NCI-H1105 (cell line): ENCODE data around the gene ZSWIM7.

Experiments
- DNase-seq: peaks from one replicate; lab custom pipeline; 2025; lab: John Stamatoyannopoulos, UW

The ZSWIM7 gene, protein sequence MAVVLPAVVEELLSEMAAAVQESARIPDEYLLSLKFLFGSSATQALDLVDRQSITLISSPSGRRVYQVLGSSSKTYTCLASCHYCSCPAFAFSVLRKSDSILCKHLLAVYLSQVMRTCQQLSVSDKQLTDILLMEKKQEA

GRCh38 chr17:15999141-15999973 is at the start of gene ZSWIM7, which contains the start of gene TTC19:
TSS of gene ZSWIM7 (minus strand) at chr17:15999704. CDS start at chr17:15999594, 110 bp downstream.
TSS of gene TTC19 (plus strand) at chr17:15999824. CDS start at chr17:15999849, 25 bp downstream.
- DNase-seq = peak; percentile 98

GRCh38 chr17:16048811-16049449 is 49.4 kb upstream of the ZSWIM7 start:
- DNase-seq = no peak

DNA sequence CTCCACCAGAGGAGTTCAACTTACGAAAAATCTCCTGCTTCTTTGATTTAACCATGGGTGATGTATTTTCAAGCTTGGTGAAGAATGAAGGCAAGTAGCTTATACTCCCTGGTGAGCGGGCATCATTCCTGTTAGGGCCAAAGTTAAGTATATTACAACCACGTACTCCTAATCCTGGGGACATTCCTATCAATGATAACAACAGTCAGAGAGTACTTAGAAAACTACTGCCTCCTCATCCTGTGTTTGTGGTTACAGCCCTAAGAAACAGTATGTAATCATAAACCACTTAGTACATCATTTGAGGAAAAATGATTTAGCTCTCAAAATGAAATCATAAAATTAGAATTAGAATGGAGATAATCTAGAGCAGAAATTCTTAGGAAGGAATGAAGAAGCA is 47.5 kb upstream of the ZSWIM7 start:
- no peak for DNase-seq

DNA sequence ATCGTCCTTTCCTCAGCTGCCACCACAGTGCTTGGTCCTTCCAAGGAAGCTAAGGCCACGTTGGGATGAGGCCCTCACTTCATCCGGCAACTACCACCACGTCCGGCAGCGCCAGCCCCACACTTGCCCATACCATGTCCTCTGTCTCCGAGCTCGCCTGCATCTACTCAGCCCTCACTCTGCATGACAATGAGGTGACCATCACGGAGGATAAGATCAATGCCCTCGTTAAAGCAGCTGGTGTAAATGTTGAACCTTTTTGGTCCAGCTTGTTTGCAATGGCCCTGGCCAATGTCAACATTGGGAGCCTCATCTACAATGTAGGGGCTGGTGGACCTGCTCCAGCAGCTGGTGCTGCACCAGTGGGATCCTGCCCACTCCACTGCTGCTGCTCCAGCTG is 45.0 kb upstream of the ZSWIM7 start:
- DNase-seq = no peak

DNA sequence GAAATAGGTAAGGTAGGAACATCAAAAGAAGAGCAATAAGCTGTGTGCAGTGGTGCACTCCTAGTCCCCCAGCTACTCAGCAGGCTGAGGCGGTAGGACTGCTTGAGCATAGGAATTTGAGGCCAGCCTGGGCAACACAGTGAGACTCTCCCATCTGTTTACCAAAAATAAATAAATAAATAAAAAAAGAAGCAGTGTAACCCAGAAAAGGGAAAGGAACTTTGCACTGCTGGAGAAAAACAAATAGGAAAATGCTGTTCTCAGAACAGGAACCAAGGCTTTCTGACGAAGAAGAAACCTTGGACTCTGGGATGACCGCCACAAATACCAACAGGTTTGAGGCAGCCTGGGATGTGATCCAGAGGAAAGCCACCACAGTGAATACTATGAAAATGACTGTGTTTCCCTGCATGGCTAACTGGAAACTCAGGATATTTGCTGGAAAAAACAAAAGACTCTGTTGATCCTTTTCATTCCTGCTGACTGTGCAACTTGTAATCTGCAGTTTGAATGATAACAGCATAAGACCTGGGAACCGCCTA is 41.3 kb upstream of the ZSWIM7 start:
- DNase-seq = no peak

- DNase-seq = no peak
These were observed 38.1 kb upstream of the ZSWIM7 start for GRCh38 chr17:16037636-16038035.

GRCh38 chr17:16036261-16036660 is 36.8 kb upstream of the ZSWIM7 start:
- no peak for DNase-seq

DNA sequence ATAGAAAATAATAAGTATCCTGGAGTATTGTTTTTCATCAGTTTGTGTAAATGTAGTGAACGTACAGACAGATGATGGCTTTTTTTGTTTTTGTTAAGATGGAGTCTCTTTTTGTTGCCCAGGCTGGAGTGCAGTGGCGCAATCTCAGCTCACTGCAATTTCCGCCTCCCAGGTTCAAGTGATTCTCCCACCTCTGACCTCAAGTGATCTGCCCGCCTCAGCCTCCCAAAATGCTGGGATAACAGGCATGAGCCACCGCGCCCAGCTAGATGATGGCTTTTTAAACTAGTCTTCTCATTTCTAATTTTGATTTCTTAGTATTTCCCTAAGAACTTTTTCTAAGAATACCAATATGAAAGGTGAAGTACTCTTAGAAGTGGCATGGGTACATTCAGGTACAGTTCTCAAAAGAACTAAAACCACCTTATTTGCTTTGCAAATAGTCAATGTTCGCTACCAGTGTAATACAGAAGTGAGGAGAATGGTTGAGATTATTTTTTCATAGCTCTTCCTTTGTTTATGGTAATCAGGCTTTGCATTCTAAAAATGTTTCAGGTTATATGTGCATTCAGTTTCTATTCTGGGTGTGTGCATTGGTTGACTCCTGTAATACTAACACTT is 34.3 kb upstream of the ZSWIM7 start:
- DNase-seq = no peak

DNA sequence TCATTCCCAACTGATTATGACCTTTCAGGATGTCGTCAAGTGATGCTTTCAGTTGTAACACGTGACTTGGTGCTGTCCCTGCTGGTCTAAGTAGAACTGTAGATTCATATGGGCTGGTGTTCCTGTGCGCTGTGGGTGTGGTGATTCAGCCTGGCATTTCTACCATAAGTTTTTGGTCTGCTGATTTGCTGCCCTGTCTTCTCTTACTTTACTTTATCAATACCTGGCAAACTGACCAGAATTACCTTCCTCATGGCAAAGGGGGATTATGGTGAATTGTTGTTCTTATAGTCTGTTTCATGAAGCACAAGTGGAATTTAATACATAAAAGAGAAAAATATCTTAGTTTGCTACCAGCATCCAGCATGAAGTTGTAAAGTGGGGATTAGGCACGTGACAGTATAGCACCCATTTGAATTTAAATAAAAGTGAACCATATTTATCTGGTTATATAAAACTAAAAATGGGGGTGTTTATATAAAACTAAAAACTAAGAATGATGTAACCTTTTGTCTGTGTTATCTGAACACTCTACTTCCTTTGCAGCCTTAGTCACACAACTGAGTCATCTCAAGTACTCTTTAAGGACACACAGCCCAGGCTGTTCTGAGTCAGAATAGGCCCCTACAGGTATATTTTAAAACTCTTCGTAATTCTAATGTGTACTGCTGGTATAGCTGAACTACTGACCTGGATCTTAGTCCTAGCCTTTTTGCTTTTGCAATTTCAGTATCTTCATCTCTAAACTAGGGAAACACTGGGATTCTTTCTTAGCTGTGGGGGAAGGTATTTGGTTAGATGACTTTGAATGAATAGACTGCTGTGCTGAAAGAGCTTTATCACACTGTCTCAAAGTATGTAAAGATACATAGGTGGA is 28.4 kb upstream of the ZSWIM7 start:
- DNase-seq = no peak

- no peak for DNase-seq
These were observed 27.4 kb upstream of the ZSWIM7 start for GRCh38 chr17:16026895-16027294.

GRCh38 chr17:16025202-16025601 is 25.7 kb upstream of the ZSWIM7 start:
- DNase-seq = no peak

DNA sequence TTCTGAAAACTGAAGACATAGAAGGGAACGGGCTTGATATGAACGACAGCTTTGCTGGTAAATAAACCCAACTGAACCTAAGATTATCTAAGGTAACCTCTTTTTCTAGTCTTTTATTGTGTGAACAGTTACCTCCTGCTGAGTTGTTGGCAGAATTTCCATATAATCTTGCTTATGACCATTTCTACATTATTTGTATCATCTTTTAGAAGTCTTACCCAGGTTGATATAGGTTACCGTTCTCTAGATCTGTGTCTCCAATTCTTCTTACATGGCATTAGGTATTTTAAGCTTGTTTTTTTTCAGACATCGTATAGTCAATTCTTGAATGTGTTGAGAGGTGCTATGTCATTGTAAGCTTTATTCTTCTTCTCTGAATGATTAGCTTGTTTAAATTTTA is 24.4 kb upstream of the ZSWIM7 start:
- no peak for DNase-seq

GRCh38 chr17:16019347-16019746 is 19.8 kb upstream of the ZSWIM7 start:
- no peak for DNase-seq

DNA sequence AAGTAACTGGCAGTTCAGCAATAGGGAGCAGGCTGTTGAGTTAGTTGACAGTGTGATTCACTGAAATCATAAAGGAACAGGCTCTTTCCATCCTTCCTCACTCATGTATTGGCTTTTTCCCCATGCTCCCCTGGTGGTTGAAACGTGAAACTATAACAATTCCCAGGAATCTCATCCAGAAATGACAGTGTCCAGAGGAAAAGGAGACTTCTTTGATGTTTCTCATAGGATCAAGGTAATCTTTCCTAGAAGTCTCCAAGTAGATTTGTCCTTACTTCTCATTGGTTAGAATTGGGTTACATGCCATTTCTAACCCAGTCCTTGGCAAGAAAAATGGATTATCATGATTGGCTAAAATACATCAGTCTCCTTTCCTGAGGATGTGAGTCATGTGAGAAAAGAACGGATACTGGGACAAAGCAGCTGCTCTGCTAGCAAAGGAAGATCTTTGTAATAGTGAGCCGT is 14.5 kb upstream of the ZSWIM7 start:
- peak; percentile 26 for DNase-seq

GRCh38 chr17:16007439-16007838 is 7.9 kb upstream of the ZSWIM7 start:
- DNase-seq = no peak

- DNase-seq = no peak
These were observed 6.1 kb upstream of the ZSWIM7 start for GRCh38 chr17:16005636-16006035.

DNA sequence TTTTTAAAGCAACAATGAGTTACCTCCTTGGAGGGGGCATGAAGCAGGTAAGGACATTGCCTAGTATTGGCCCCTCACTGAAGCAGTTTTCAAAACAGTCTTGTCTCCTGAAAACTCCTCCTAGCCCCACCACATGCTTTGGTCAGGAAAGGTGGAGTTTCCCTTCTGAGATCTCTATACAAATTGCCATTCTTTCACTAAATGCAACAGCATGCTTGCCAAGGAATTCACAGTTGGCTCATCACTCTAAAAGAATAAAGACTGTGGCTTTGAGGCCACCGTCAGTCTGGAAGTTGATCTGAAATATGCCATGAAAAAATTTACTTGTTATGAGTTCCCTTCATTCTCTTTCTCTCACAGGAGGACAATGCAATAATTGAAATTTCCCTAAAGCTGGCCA is 4.3 kb upstream of the ZSWIM7 start:
- DNase-seq = no peak

GRCh38 chr17:16002708-16003260 is 3.3 kb upstream of the ZSWIM7 start:
- no peak for DNase-seq

- no peak for DNase-seq
These were observed 1.9 kb upstream of the ZSWIM7 start for GRCh38 chr17:16001226-16001897.
